Peyer's patch (tissue), 4 donors: Measurements from ENCODE around the gene ABTB1.

Source experiments
- CTCF ChIP-seq, 6 experiments: fragments of 450-650 bp in 4 of 6; fragments of 200-600 bp in 2 of 6; sonication (generic) in 1 of 6; IDR thresholded peaks; one replicate each; pipeline ENCODE4 v1.5.1; 2017 to 2019; ENCODE audit warnings: antibody characterized with exemption in 6 of 6, mild to moderate bottlenecking in 3 of 6, moderate library complexity in 1 of 6
- POLR2A ChIP-seq, 2 donors: fragments of 450-650 bp; IDR thresholded peaks; one replicate each; pipeline ENCODE4 v1.5.1; 2017; ENCODE audit warnings: antibody characterized with exemption in 2 of 2, mild to moderate bottlenecking in 2 of 2, moderate library complexity in 2 of 2

GRCh38 chr3:127662001-127662469, 10.7 kb upstream of the ABTB1 start:
- TF ChIP-seq CTCF (IDR thresholded peaks at IDR 0.05) (no peak), POLR2A (IDR thresholded peaks at IDR 0.05) (no peak)
